HEK293 (cell line): ENCODE results near the gene PIN1.
A peak's percentile ranks its signal among the peaks of the same experiment; 100 is the strongest.

Source experiments
- CTCF ChIA-PET: fragments of 350-600 bp; formaldehyde crosslinking; extraction: SDS; loops from one replicate; lab custom pipeline; 2021; ENCODE audit warnings: antibody characterized with exemption; lab: Yijun Ruan, JAX
- POLR2A ChIA-PET: fragments of 300-600 bp; formaldehyde crosslinking; extraction: SDS; loops from one replicate; lab custom pipeline; 2020; ENCODE audit warnings: antibody characterized with exemption, inconsistent platforms; lab: Yijun Ruan, JAX
- H3K27ac ChIP-seq: fragments of 200-500 bp; sonication (Bioruptor generic); 2 replicates; pipeline ENCODE4 v1.5.1; 2014; ENCODE audit warnings: low read depth, low read length, control low read depth, inconsistent platforms; ENCODE audit errors: extremely low read depth
- H3K36me3 ChIP-seq, 2 experiments: fragments of 200-500 bp in 1 of 2; sonication (Bioruptor generic) in 1 of 2; 1 replicate in 1 of 2; 2 replicates in 1 of 2; pipeline ENCODE4 v1.5.1; 2014 to 2017; ENCODE audit warnings: inconsistent platforms in 2 of 2, low read length in 2 of 2; ENCODE audit not compliant: control insufficient read depth in 2 of 2, insufficient read depth in 1 of 2
- H3K4me1 ChIP-seq: fragments of 200-500 bp; sonication (Bioruptor generic); 2 replicates; pipeline ENCODE4 v1.5.1; 2014; ENCODE audit warnings: mild to moderate bottlenecking, low read length, inconsistent platforms; ENCODE audit not compliant: control insufficient read depth, insufficient read depth
- H3K4me3 ChIP-seq: 2 replicates; pipeline ENCODE4 v1.5.1; 2011; ENCODE audit warnings: low read depth, mild to moderate bottlenecking, control low read depth, low read length, moderate library complexity
- H3K9me3 ChIP-seq: fragments of 200-500 bp; sonication (Bioruptor generic); 2 replicates; pipeline ENCODE4 v1.5.1; 2014; ENCODE audit warnings: low read depth, low read length, inconsistent platforms; ENCODE audit not compliant: control insufficient read depth, insufficient read depth
- EGR2 ChIP-seq: fragments of 450-650 bp; formaldehyde crosslinking; IDR thresholded peaks from 2 replicates; pipeline ENCODE4 v1.5.1; 2016; ENCODE audit warnings: low read depth, missing biosample characterization, missing genetic modification characterization
- GLIS1 ChIP-seq: fragments of 450-650 bp; formaldehyde crosslinking; IDR thresholded peaks from 2 replicates; pipeline ENCODE4 v1.5.1; 2016; ENCODE audit warnings: missing biosample characterization, missing genetic modification characterization
- KLF8 ChIP-seq: fragments of 450-650 bp; formaldehyde crosslinking; IDR thresholded peaks from 2 replicates; pipeline ENCODE4 v1.5.1; 2016; ENCODE audit warnings: missing biosample characterization, missing genetic modification characterization
- MEIS1 ChIP-seq: sonication (generic); formaldehyde crosslinking; IDR thresholded peaks from 2 replicates; pipeline ENCODE4 v1.8.1; 2022; ENCODE audit warnings: missing genetic modification reagents, mild to moderate bottlenecking, borderline replicate concordance
- PATZ1 ChIP-seq: fragments of 450-650 bp; formaldehyde crosslinking; IDR thresholded peaks from 2 replicates; pipeline ENCODE4 v1.5.1; 2016; ENCODE audit warnings: missing biosample characterization, missing genetic modification characterization
- PRDM4 ChIP-seq: fragments of 450-650 bp; formaldehyde crosslinking; IDR thresholded peaks from 2 replicates; pipeline ENCODE4 v1.5.1; 2017; ENCODE audit warnings: missing biosample characterization, missing genetic modification characterization
- REPIN1 ChIP-seq: fragments of 450-650 bp; formaldehyde crosslinking; IDR thresholded peaks from 2 replicates; pipeline ENCODE4 v1.5.1; 2017; ENCODE audit warnings: missing biosample characterization, missing genetic modification characterization, low read depth
- SP3 ChIP-seq: fragments of 450-650 bp; formaldehyde crosslinking; IDR thresholded peaks from 2 replicates; pipeline ENCODE4 v1.5.1; 2016; ENCODE audit warnings: missing biosample characterization, missing genetic modification characterization
- ZEB2 ChIP-seq: fragments of 450-650 bp; formaldehyde crosslinking; IDR thresholded peaks from 2 replicates; pipeline ENCODE4 v1.5.1; 2016; ENCODE audit warnings: missing biosample characterization, missing genetic modification characterization
- ZFHX2 ChIP-seq: fragments of 450-650 bp; formaldehyde crosslinking; conservative IDR thresholded peaks from 2 replicates; pipeline ENCODE4 v1.5.1; 2016; ENCODE audit warnings: missing biosample characterization, missing genetic modification characterization
- ZNF121 ChIP-seq: fragments of 450-650 bp; formaldehyde crosslinking; IDR thresholded peaks from 2 replicates; pipeline ENCODE4 v1.5.1; 2016; ENCODE audit warnings: missing biosample characterization, missing genetic modification characterization
- ZNF18 ChIP-seq: fragments of 450-650 bp; formaldehyde crosslinking; IDR thresholded peaks from 2 replicates; pipeline ENCODE4 v1.5.1; 2016; ENCODE audit warnings: missing biosample characterization, missing genetic modification characterization
- ZNF23 ChIP-seq: fragments of 450-650 bp; formaldehyde crosslinking; IDR thresholded peaks from 2 replicates; pipeline ENCODE4 v1.5.1; 2016; ENCODE audit warnings: missing biosample characterization, missing genetic modification characterization, borderline replicate concordance
- ZNF280D ChIP-seq: fragments of 450-650 bp; formaldehyde crosslinking; IDR thresholded peaks from 2 replicates; pipeline ENCODE4 v1.5.1; 2016; ENCODE audit warnings: missing biosample characterization, missing genetic modification characterization
- ZNF335 ChIP-seq: fragments of 450-650 bp; formaldehyde crosslinking; conservative IDR thresholded peaks from 2 replicates; pipeline ENCODE4 v1.5.1; 2016; ENCODE audit warnings: missing biosample characterization, missing genetic modification characterization
- ZNF423 ChIP-seq: fragments of 450-650 bp; formaldehyde crosslinking; IDR thresholded peaks from 2 replicates; pipeline ENCODE4 v1.5.1; 2016; ENCODE audit warnings: missing biosample characterization, missing genetic modification characterization
- ZNF501 ChIP-seq: fragments of 450-650 bp; formaldehyde crosslinking; IDR thresholded peaks from 2 replicates; pipeline ENCODE4 v1.5.1; 2016; ENCODE audit warnings: missing biosample characterization, missing genetic modification characterization
- ZNF626 ChIP-seq: fragments of 450-650 bp; sonication (Bioruptor Pico); formaldehyde crosslinking; IDR thresholded peaks from 2 replicates; pipeline ENCODE4 v1.5.1; 2018; ENCODE audit warnings: missing biosample characterization, missing genetic modification characterization, inconsistent platforms
- ZNF677 ChIP-seq: fragments of 450-650 bp; IDR thresholded peaks from 2 replicates; pipeline ENCODE4 v1.5.0; 2018; ENCODE audit warnings: missing biosample characterization, mild to moderate bottlenecking, missing genetic modification characterization, moderate library complexity
- ZNF704 ChIP-seq: fragments of 450-650 bp; formaldehyde crosslinking; IDR thresholded peaks from 2 replicates; pipeline ENCODE4 v1.5.1; 2016; ENCODE audit warnings: missing biosample characterization, missing genetic modification characterization
- TF ChIP-seq, protein P1 (sequence below): fragments of 450-650 bp; formaldehyde crosslinking; IDR thresholded peaks from 2 replicates; pipeline ENCODE4 v1.5.1; 2017; ENCODE audit warnings: missing biosample characterization, missing genetic modification characterization
- TF ChIP-seq, protein P2 (sequence below): fragments of 450-650 bp; formaldehyde crosslinking; IDR thresholded peaks from 2 replicates; pipeline ENCODE4 v1.5.1; 2016; ENCODE audit warnings: missing biosample characterization, missing genetic modification characterization

The PIN1 gene

GRCh38 chr19:9791552-9792205 is 43.4 kb upstream of the PIN1 start:
- H3K4me1 ChIP-seq, result no peaks in the 10 kb centered on the region
- POLR2A ChIA-PET, result no interaction called here
- no peaks in the 10 kb centered on the region for H3K36me3 ChIP-seq
- H3K9me3 ChIP-seq, result no peaks in the 10 kb centered on the region
- CTCF ChIA-PET, result interaction anchor here (0.6 kb wide), 3 partner anchors 167 to 458 kb away, joined by 3 to 5 read pairs (median 3); no protein-coding TSS in a partner anchor
- H3K27ac ChIP-seq, result no peak overlapping the region
- peak overlapping the region; percentile 56 for H3K4me3 ChIP-seq
- TF ChIP-seq EGR2 (0 out of 2 replicates have a peak, but pooled peaks have one; percentile 67), GLIS1 (tag by site-specific recombination) (peak; percentile 44; the same call in 1 of the 2 replicates), ZEB2 (tag by site-specific recombination) (no peak), ZNF501 (tag by site-specific recombination) (no peak), SP3 (tag by site-specific recombination) (peak; percentile 68), ZNF423 (no peak), ZNF335 (tag by site-specific recombination) (no peak), ZNF280D (tag by site-specific recombination) (no peak), KLF8 (tag by site-specific recombination) (peak; percentile 45), PATZ1 (peak; percentile 9; the same call in 1 of the 2 replicates), ZNF626 (tag by site-specific recombination) (no peak), ZFHX2 (tag by site-specific recombination) (peak; percentile 79), ZNF121 (no peak), ZNF704 (no peak), ZNF23 (tag by site-specific recombination) (no peak), PRDM4 (tag by site-specific recombination) (no peak), ZNF677 (tag by site-specific recombination) (no peak), REPIN1 (tag by site-specific recombination) (no peak), MEIS1 (no peak), ZNF18 (no peak)
- TF ChIP-seq, protein P1, sequence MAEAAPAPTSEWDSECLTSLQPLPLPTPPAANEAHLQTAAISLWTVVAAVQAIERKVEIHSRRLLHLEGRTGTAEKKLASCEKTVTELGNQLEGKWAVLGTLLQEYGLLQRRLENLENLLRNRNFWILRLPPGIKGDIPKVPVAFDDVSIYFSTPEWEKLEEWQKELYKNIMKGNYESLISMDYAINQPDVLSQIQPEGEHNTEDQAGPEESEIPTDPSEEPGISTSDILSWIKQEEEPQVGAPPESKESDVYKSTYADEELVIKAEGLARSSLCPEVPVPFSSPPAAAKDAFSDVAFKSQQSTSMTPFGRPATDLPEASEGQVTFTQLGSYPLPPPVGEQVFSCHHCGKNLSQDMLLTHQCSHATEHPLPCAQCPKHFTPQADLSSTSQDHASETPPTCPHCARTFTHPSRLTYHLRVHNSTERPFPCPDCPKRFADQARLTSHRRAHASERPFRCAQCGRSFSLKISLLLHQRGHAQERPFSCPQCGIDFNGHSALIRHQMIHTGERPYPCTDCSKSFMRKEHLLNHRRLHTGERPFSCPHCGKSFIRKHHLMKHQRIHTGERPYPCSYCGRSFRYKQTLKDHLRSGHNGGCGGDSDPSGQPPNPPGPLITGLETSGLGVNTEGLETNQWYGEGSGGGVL, result peak; percentile 89
- TF ChIP-seq, protein P2, sequence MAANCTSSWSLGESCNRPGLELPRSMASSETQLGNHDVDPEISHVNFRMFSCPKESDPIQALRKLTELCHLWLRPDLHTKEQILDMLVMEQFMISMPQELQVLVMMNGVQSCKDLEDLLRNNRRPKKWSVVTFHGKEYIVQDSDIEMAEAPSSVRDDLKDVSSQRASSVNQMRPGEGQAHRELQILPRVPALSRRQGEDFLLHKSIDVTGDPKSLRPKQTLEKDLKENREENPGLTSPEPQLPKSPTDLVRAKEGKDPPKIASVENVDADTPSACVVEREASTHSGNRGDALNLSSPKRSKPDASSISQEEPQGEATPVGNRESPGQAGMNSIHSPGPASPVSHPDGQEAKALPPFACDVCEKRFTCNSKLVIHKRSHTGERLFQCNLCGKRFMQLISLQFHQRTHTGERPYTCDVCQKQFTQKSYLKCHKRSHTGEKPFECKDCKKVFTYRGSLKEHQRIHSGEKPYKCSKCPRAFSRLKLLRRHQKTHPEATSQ, result no peak
